Neutrophil (primary cell): ENCODE data around the gene JAM3.

Experiments used
- H3K27ac ChIP-seq: fragments of 200-600 bp; sonication (generic); 2 replicates; pipeline ENCODE4 v1.5.1; 2016; ENCODE audit warnings: mild to moderate bottlenecking, moderate library complexity
- H3K27me3 ChIP-seq: fragments of 200-600 bp; sonication (generic); 2 replicates; pipeline ENCODE4 v1.6.0; 2016; ENCODE audit warnings: mild to moderate bottlenecking
- H3K36me3 ChIP-seq: fragments of 200-600 bp; sonication (generic); 2 replicates; pipeline ENCODE4 v1.5.1; 2017
- H3K4me1 ChIP-seq, 2 experiments: fragments of 200-600 bp in 1 of 2; sonication (generic) in 1 of 2; 1 replicate in 1 of 2; 2 replicates in 1 of 2; pipeline versions ENCODE4 v1.5.1 to v1.6.1; 2013 to 2016; ENCODE audit warnings: low read depth in 1 of 2, low read length in 1 of 2, mild to moderate bottlenecking in 1 of 2, moderate library complexity in 1 of 2; ENCODE audit not compliant: control insufficient read depth in 1 of 2, insufficient read depth in 1 of 2
- H3K4me3 ChIP-seq, 2 experiments: fragments of 200-600 bp in 1 of 2; sonication (generic) in 1 of 2; 1 replicate in 1 of 2; 2 replicates in 1 of 2; pipeline ENCODE4 v1.5.1; 2013 to 2016; ENCODE audit warnings: low read depth in 1 of 2, low read length in 1 of 2, mild to moderate bottlenecking in 1 of 2, moderate library complexity in 1 of 2
- H3K9me3 ChIP-seq: fragments of 200-600 bp; sonication (generic); 2 replicates; pipeline ENCODE4 v1.5.1; 2016
- CTCF ChIP-seq: fragments of 200-600 bp; sonication (generic); IDR thresholded peaks from 2 replicates; pipeline ENCODE4 v1.5.1; 2016; ENCODE audit warnings: antibody characterized with exemption

JAM3 gene

GRCh38 chr11:134024420-134025081 is 44.3 kb upstream of the JAM3 start:
- Histone ChIP-seq H3K9me3 (no peaks in the 10 kb centered on the region), H3K4me1 (no peaks in the 10 kb centered on the region), H3K4me3 (no peak overlapping the region), H3K27ac (no peak overlapping the region), H3K36me3 (no peaks in the 10 kb centered on the region), H3K27me3 (peaks cover 16% of the 10 kb centered on the region)
- TF ChIP-seq CTCF, result no peak

DNA sequence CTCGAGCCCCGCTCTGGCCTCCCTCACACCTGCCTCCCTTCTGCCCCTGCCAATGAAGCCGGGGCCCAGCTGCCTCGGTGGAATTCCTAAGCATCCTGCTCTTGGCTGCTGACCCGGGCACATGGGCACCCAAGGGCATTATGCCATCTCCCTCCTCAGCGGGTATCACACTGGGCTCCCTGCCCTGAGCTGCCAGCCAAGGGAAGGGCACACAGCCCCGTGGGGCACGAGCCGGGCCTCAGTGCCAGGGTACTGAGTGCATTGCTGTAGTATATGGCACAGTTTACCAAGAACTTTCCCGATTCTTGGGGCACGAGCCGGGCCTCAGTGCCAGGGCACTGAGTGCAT is 43.8 kb upstream of the JAM3 start:
- Histone ChIP-seq H3K36me3 (no peaks in the 10 kb centered on the region), H3K4me1 (no peaks in the 10 kb centered on the region), H3K27ac (no peak overlapping the region), H3K27me3 (peaks cover 21% of the 10 kb centered on the region), H3K9me3 (no peaks in the 10 kb centered on the region), H3K4me3 (no peak overlapping the region)
- TF ChIP-seq CTCF, result no peak

DNA sequence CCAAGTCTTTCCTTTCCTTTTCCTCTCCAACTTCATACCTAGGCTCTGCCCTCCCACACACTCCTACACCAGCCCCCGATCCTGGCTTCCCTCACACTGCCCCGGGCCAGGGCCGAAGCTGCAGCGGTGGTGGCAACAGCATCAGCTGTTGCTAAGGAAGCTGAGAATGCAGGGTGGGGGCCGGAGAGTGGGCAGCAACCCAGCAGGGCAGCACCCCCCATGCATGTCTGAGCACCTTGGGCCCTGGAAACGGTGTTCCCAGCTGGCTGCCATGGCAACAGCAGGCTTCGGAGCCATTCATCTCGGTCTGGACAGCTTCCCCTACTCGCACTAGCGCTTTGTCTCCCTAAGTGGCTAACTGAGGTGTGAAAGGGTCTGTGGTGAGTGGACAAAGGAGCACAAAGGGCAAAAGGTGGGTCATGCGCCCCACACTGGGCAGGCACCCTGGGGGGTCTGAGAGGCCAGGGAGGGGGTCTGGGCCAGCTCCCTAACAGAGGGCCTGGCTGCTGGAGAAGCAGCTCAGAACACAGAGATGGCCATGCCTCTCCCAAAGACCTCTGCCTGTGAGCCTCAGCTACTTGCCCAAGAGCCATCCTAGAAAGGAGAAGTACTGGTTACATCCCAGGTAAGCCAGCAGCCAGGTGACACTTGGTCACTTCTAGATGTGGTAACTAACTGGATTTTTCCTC is 42.1 kb upstream of the JAM3 start:
- no peak for TF ChIP-seq CTCF
- no peaks in the 10 kb centered on the region for H3K36me3 ChIP-seq
- peaks cover 34% of the 10 kb centered on the region for H3K27me3 ChIP-seq
- no peak overlapping the region for H3K27ac ChIP-seq
- H3K9me3 ChIP-seq, result no peaks in the 10 kb centered on the region
- H3K4me3 ChIP-seq, result no peak overlapping the region
- H3K4me1 ChIP-seq, result no peaks in the 10 kb centered on the region

DNA sequence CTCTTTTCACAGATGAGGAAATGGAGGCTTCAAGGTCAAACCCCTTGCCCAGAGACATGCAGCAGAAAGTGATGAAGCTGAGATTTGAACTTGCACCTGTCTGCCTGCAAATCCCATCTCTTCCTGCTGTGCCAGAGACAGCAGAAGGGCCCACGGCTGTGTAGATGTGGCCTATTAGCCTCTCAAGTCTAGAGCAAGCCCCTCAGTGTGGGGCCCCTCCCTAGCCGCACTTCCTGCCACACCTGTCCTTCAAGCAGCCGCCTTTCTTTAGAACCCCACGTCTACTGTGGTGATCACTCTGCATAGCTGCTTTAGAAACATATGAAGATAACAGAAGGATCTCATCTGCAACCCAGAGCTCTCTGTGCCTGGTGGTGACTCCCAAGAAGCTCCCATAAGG is 41.2 kb upstream of the JAM3 start:
- no peaks in the 10 kb centered on the region for H3K4me1 ChIP-seq
- H3K27ac ChIP-seq, result no peak overlapping the region

GRCh38 chr11:134028368-134028920 is 40.4 kb upstream of the JAM3 start:
- TF ChIP-seq CTCF, result no peak
- Histone ChIP-seq H3K9me3 (no peaks in the 10 kb centered on the region), H3K4me3 (no peak overlapping the region), H3K4me1 (no peaks in the 10 kb centered on the region), H3K27ac (no peak overlapping the region), H3K36me3 (no peaks in the 10 kb centered on the region), H3K27me3 (peaks cover 50% of the 10 kb centered on the region)

More for the DNA sequence above, 41.2 kb upstream of the JAM3 start:
- H3K9me3 ChIP-seq, result no peaks in the 10 kb centered on the region
- no peak overlapping the region for H3K4me3 ChIP-seq
- no peaks in the 10 kb centered on the region for H3K36me3 ChIP-seq
- H3K27me3 ChIP-seq, result peaks cover 43% of the 10 kb centered on the region
- no peak for TF ChIP-seq CTCF
